SU-DHL-6 (cell line): ENCODE data around the gene GSTO2.

ENCODE experiments used
- EZH2phosphoT487 ChIP-seq: fragments of 200-600 bp; sonication (generic), shearing (Covaris generic); conservative IDR thresholded peaks from 2 replicates; pipeline ENCODE4 v1.6.1; 2018; ENCODE audit warnings: mild to moderate bottlenecking, antibody characterized with exemption, low read length, moderate library complexity, mixed read lengths
- TF ChIP-seq, protein P1 (sequence below): fragments of 200-600 bp; sonication (generic); IDR thresholded peaks from one replicate; pipeline ENCODE4 v1.5.1; 2017; ENCODE audit warnings: antibody characterized with exemption, mild to moderate bottlenecking, low read length, moderate library complexity; ENCODE audit not compliant: insufficient read depth, poor library complexity, severe bottlenecking

DNA sequence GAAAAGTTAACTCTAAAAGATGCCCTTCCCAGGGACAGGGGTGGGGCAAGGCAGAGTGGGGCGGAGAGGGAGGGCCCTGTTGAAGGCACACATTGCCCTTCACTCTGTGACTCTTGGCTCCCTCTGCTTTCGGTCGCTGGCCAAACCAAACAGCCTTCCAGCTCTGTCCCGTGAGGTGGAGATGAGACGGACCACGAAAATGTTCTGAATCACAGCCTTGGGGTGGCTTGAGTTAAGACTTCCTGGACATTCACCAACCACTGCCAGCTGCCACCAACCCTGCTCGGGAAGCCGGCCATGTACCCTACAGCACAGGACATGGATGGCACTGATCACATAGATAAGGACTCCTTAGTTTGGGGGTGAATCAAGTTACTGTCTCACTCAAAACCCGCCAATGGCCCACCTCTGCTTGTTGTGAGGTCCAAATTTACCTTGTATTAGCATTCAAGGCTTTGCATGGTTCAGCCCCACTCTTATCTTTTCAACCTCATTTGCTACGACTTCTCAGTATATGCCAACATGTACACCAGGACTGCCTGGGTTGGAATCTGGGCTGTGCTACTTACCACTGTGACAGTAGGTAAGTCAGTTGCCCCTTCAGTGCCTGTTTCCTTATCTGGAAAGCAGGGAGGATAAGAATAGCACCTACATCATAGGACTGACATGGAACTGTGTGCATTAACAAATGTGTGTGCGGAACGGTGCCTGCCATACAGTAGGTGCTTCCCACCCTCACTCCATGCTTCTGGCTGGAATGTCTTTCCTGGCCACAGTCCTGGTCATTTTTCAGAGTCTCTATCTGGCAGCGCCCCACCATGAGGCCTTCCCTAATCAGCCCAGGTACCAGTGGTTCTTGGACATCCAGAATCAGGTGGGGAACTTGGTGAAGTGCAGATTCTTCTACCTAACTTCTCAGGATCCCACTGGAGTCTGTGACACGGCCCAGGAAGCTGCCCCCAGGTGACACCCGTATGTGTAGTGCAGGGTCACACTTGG, 41.3 kb downstream of the GSTO2 start:
- TF ChIP-seq, protein P1, sequence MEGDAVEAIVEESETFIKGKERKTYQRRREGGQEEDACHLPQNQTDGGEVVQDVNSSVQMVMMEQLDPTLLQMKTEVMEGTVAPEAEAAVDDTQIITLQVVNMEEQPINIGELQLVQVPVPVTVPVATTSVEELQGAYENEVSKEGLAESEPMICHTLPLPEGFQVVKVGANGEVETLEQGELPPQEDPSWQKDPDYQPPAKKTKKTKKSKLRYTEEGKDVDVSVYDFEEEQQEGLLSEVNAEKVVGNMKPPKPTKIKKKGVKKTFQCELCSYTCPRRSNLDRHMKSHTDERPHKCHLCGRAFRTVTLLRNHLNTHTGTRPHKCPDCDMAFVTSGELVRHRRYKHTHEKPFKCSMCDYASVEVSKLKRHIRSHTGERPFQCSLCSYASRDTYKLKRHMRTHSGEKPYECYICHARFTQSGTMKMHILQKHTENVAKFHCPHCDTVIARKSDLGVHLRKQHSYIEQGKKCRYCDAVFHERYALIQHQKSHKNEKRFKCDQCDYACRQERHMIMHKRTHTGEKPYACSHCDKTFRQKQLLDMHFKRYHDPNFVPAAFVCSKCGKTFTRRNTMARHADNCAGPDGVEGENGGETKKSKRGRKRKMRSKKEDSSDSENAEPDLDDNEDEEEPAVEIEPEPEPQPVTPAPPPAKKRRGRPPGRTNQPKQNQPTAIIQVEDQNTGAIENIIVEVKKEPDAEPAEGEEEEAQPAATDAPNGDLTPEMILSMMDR: no peak
- TF ChIP-seq EZH2phosphoT487: no peak
